Natural killer cell (primary cell): ENCODE data around the gene PCID2. TPM values are rescaled to one million over a fixed set of nuclear protein-coding genes. Genes with fewer than 3 reads are reported as not detected.
A peak's percentile ranks its signal among the peaks of the same experiment; 100 is the strongest.
"Not testable (repeated sequence)": the region's sequence is repeated elsewhere in the genome, so short reads cannot be mapped to it uniquely, and the experiment has no call there.

Experiments used
- ATAC-seq, 3 donors: fragments of 150-1000 bp in 2 of 3; fragments of 200-7000 bp in 1 of 3; cut with Tn5 transposase; 1 replicate in 1 of 3; 2 replicates in 2 of 3; pipeline ENCODE4 v1.10.0; 2021; ENCODE audit warnings: mild to moderate bottlenecking in 2 of 3, moderate library complexity in 2 of 3
- DNase-seq, 2 donors: peaks; one replicate each; pipeline versions ENCODE4 v3.0.0 to v3.0.0-alpha.2; 2013 to 2021; ENCODE audit warnings: mixed read lengths in 1 of 2
- H3K27ac ChIP-seq: one replicate; pipeline ENCODE4 v1.5.1; 2013; ENCODE audit warnings: mild to moderate bottlenecking, low read length
- H3K27me3 ChIP-seq: one replicate; pipeline ENCODE4 v1.6.1; 2013; ENCODE audit warnings: low read length; ENCODE audit not compliant: control insufficient read depth, insufficient read depth
- H3K36me3 ChIP-seq: one replicate; pipeline ENCODE4 v1.6.1; 2013; ENCODE audit warnings: low read length; ENCODE audit not compliant: control insufficient read depth, insufficient read depth
- H3K4me1 ChIP-seq: one replicate; pipeline ENCODE4 v1.6.1; 2013; ENCODE audit warnings: low read length; ENCODE audit not compliant: control insufficient read depth, insufficient read depth
- H3K4me3 ChIP-seq: one replicate; pipeline ENCODE4 v1.5.1; 2013; ENCODE audit warnings: low read length
- H3K9me3 ChIP-seq: one replicate; pipeline ENCODE4 v1.6.1; 2013; ENCODE audit warnings: low read length; ENCODE audit not compliant: control insufficient read depth, insufficient read depth
- H3K27ac Mint-ChIP-seq, 2 donors: one replicate each; pipeline ENCODE4 v1.8.0; 2022; ENCODE audit warnings: mild to moderate bottlenecking in 2 of 2, mixed read lengths in 2 of 2, moderate library complexity in 1 of 2
- H3K27me3 Mint-ChIP-seq, 2 donors: one replicate each; pipeline ENCODE4 v1.8.0; 2022; ENCODE audit warnings: low read depth in 2 of 2, mixed read lengths in 2 of 2
- H3K36me3 Mint-ChIP-seq: one replicate; pipeline ENCODE4 v1.8.0; 2022; ENCODE audit warnings: mixed read lengths
- H3K4me1 Mint-ChIP-seq, 2 donors: one replicate each; pipeline ENCODE4 v1.8.0; 2022; ENCODE audit warnings: mixed read lengths in 2 of 2
- H3K4me3 Mint-ChIP-seq: one replicate; pipeline ENCODE4 v1.8.0; 2022; ENCODE audit warnings: mild to moderate bottlenecking, moderate library complexity, mixed read lengths
- H3K9me3 Mint-ChIP-seq, 2 donors: one replicate each; pipeline ENCODE4 v1.8.0; 2022; ENCODE audit warnings: mixed read lengths in 2 of 2
- CTCF ChIP-seq: fragments of 200-600 bp; IDR thresholded peaks from one replicate; pipeline ENCODE4 v1.8.0; 2022; ENCODE audit warnings: antibody characterized with exemption
- WGBS: methylation state at CpG from one replicate; pipeline ENCODE4 v1.1.7; 2013; ENCODE audit warnings: missing lambda C conversion rate; ENCODE audit not compliant: insufficient coverage; 5-methylcytosine and 5-hydroxymethylcytosine counted together
- intact Hi-C: fragments of 100-400 bp; cut with micrococcal nuclease; formaldehyde crosslinking; loops from one replicate; pipeline ENCODE4 v1.14.2; 2022
- total RNA-seq, 4 donors: library from RNA; stranded (reverse); fragments of 120-200 nt in 1 of 4; gene quantifications; one replicate each; pipeline versions ENCODE4 v1.2.3 to v1.2.4, GENCODE V29; 2013 to 2022

Gene PCID2
- total RNA-seq, 3 donors from 2014 or later (not counting 1 experiment from before 2014, with no cell fraction given): 26.4 to 68.9 (median 42.3) TPM

GRCh38 chr13:113166266-113166665, 42.2 kb downstream of the PCID2 start:
- Histone ChIP-seq H3K4me3 (no peak overlapping the region), H3K9me3 (no peaks in the 10 kb centered on the region), H3K4me1 (peaks cover 30% of the 10 kb centered on the region), H3K27ac (no peak overlapping the region), H3K36me3 (no peaks in the 10 kb centered on the region), H3K27me3 (no peaks in the 10 kb centered on the region)
- Mint-ChIP-seq H3K27me3 (peaks cover 0 to 9% of the 10 kb centered on the region in 2 donors), H3K27ac (peak overlapping the region in 1 of 2 donors; percentile 77), H3K9me3 (peaks cover 2 to 3% of the 10 kb centered on the region in 2 donors), H3K4me3 (peak overlapping the region; percentile 22), H3K4me1 (peaks cover 28 to 63% of the 10 kb centered on the region in 2 donors), H3K36me3 (no peaks in the 10 kb centered on the region)
- DNase-seq: no peak
- intact Hi-C loops: no loop called here
- TF ChIP-seq CTCF: no peak
- 72% methylated on average over 10 of the region's 10 CpGs for WGBS
- peak in 1 of 3 donors; percentile 48 for ATAC-seq

DNA sequence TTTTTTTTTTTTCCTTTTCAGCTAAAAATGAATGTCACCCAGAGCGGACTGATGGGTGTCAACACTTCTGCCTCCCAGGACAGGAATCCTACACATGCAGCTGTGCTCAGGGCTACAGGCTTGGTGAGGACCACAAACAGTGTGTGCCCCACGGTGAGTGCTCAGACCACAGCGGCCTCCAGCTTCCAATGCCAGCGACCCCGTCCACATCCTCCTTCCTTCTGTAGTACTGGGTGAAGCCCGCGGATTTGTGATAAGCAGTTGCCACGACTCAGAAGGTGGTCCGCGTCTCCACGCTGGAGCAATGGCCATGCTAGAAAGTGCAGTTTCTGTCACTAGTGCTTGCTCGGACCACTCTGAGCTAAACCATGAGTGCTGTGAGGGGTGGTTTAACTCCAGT, 44.0 kb downstream of the PCID2 start:
- Mint-ChIP-seq H3K27ac (no peak overlapping the region), H3K36me3 (no peaks in the 10 kb centered on the region), H3K4me1 (peaks cover 26 to 48% of the 10 kb centered on the region in 2 donors), H3K27me3 (peaks cover 0 to 12% of the 10 kb centered on the region in 2 donors), H3K4me3 (peak overlapping the region; percentile 42), H3K9me3 (peaks cover 2 to 3% of the 10 kb centered on the region in 2 donors)
- Histone ChIP-seq H3K4me3 (no peak overlapping the region), H3K27me3 (no peaks in the 10 kb centered on the region), H3K9me3 (no peaks in the 10 kb centered on the region), H3K36me3 (no peaks in the 10 kb centered on the region), H3K4me1 (peaks cover 21% of the 10 kb centered on the region), H3K27ac (no peak overlapping the region)
- TF ChIP-seq CTCF: no peak
- WGBS: 69% methylated on average over 12 of the region's 12 CpGs
- DNase-seq (no peak), ATAC-seq (peak in 1 of 3 donors; percentile 61)
- intact Hi-C loops: no loop called here

DNA sequence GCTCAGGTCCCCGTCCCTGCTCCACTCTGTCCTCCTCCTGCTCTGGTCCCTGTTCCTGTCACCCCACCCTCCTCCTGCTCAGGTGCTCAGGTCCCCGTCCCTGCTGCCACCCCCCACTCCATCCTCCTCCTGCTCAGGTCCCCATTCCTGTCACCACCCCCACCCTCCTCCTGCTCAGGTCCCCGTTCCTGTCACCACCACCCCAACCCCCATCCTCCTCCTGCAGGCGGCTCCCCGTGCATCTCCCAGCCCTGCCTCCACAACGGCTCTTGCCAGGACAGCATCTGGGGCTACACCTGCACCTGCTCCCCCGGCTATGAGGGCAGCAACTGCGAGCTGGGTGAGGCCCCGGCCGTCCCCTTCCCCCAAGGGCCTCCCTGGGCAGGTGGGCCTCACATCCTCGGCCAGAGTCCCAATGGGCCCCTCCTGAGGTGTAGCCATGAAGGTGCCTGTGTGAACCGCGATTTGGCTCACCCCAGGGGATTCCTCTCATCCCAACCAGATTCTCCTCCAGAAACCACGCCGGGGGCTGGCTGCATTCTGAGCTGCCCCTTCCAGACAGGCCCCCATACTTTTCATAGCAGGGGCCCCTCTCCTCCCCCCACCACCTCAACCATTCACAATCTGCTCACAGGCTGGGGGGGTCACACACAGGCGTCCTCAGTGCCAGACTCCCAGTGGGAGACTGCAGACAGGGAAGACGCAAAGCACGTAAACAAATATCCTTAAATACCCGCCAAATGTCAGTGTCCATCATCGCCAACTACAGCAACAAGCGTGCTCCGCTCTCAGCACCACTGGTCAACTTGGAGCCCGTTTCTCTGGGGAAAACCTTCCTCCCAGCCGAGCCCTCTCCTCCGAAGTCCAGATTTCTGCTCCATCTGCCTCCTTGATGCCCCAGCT, 45.4 kb downstream of the PCID2 start:
- peak in 1 of 2 donors; percentile 53 for DNase-seq
- 49% methylated on average over 25 of the region's 25 CpGs for WGBS
- Mint-ChIP-seq H3K27ac (peak overlapping the region in 1 of 2 donors; percentile 23), H3K36me3 (no peaks in the 10 kb centered on the region), H3K27me3 (peaks cover 0 to 12% of the 10 kb centered on the region in 2 donors), H3K4me3 (peak overlapping the region; percentile 60), H3K4me1 (peaks cover 26 to 39% of the 10 kb centered on the region in 2 donors), H3K9me3 (peaks cover 2 to 3% of the 10 kb centered on the region in 2 donors)
- Histone ChIP-seq H3K4me3 (no peak overlapping the region), H3K27me3 (no peaks in the 10 kb centered on the region), H3K36me3 (no peaks in the 10 kb centered on the region), H3K27ac (no peak overlapping the region), H3K9me3 (no peaks in the 10 kb centered on the region), H3K4me1 (peaks cover 21% of the 10 kb centered on the region)
- no peak for ATAC-seq
- intact Hi-C loops: no loop called here
- no peak for TF ChIP-seq CTCF

- Mint-ChIP-seq H3K27me3 (peaks cover 0 to 15% of the 10 kb centered on the region in 2 donors), H3K4me1 (peaks cover 26 to 30% of the 10 kb centered on the region in 2 donors)
- H3K27me3 ChIP-seq, ATAC-seq, intact Hi-C loops, H3K36me3 Mint-ChIP-seq, H3K4me3 Mint-ChIP-seq, H3K4me3 ChIP-seq, H3K9me3 Mint-ChIP-seq, H3K27ac Mint-ChIP-seq, DNase-seq, H3K27ac ChIP-seq, H3K36me3 ChIP-seq, H3K9me3 ChIP-seq: not testable (repeated sequence)
- 0% methylated on average over 4 of the region's 13 CpGs for WGBS
- peaks cover 21% of the 10 kb centered on the region for H3K4me1 ChIP-seq
Observed at GRCh38 chr13:113161975-113162374, 46.5 kb downstream of the PCID2 start.
